A673 (cell line): ENCODE data around the gene SNAPC2. TPM values are rescaled to one million over a fixed set of nuclear protein-coding genes. Genes with fewer than 3 reads are reported as not detected.
A peak's percentile ranks its signal among the peaks of the same experiment; 100 is the strongest.
"Not testable (repeated sequence)": the region's sequence is repeated elsewhere in the genome, so short reads cannot be mapped to it uniquely, and the experiment has no call there.

Experiments
- BruUV-seq: library from RNA; stranded (reverse); fragments of 400-500 nt; replicated peaks from 2 replicates; lab custom pipeline; 2021; lab: Mats Ljungman, UMichigan
- CTCF ChIA-PET: fragments of 300-600 bp; sonication (Branson Sonifier 250); formaldehyde crosslinking; loops from one replicate; lab custom pipeline; 2022; ENCODE audit warnings: antibody characterized with exemption; lab: Charles Lee
- POLR2A ChIA-PET: fragments of 300-600 bp; sonication (Branson Sonifier 250); formaldehyde crosslinking; loops from one replicate; lab custom pipeline; 2022; ENCODE audit warnings: antibody characterized with exemption; ENCODE audit not compliant: low non-redundant PET; lab: Charles Lee
- DNase-seq: peaks from one replicate; pipeline ENCODE4 v3.0.0-alpha.2; 2015; ENCODE audit warnings: low spot score
- H3K27ac ChIP-seq: fragments of 200-600 bp; sonication (generic); 2 replicates; pipeline ENCODE4 v1.5.1; 2016; ENCODE audit warnings: mixed run types, low read depth, mild to moderate bottlenecking, mixed read lengths, antibody characterized with exemption, low read length; ENCODE audit not compliant: poor library complexity, severe bottlenecking
- H3K27me3 ChIP-seq: fragments of 200-600 bp; sonication (generic); replicated peaks from 2 replicates; pipeline ENCODE4 v1.6.1; 2017; ENCODE audit warnings: mixed run types, low read depth, mild to moderate bottlenecking, mixed read lengths, antibody characterized with exemption, low read length; ENCODE audit not compliant: insufficient read depth, poor library complexity
- H3K36me3 ChIP-seq: fragments of 200-600 bp; sonication (generic); 2 replicates; pipeline ENCODE4 v1.6.1; 2016; ENCODE audit warnings: mixed run types, mild to moderate bottlenecking, mixed read lengths, antibody characterized with exemption, low read length; ENCODE audit not compliant: insufficient read depth, poor library complexity, severe bottlenecking
- H3K4me1 ChIP-seq: fragments of 200-600 bp; sonication (generic); 2 replicates; pipeline ENCODE4 v1.6.1; 2017; ENCODE audit warnings: mixed run types, mild to moderate bottlenecking, mixed read lengths, antibody characterized with exemption, low read length; ENCODE audit not compliant: insufficient read depth, poor library complexity, severe bottlenecking
- H3K4me3 ChIP-seq: fragments of 200-600 bp; sonication (generic); 2 replicates; pipeline ENCODE4 v1.5.1; 2016; ENCODE audit warnings: low read depth, mixed run types, mild to moderate bottlenecking, mixed read lengths, low read length; ENCODE audit not compliant: poor library complexity, severe bottlenecking
- H3K9me3 ChIP-seq: fragments of 200-600 bp; sonication (generic); 2 replicates; pipeline ENCODE4 v1.6.1; 2016; ENCODE audit warnings: mixed run types, low read depth, mild to moderate bottlenecking, mixed read lengths, antibody characterized with exemption, low read length; ENCODE audit not compliant: poor library complexity, severe bottlenecking
- EZH2 ChIP-seq: fragments of 200-600 bp; sonication (generic); IDR thresholded peaks from 2 replicates; pipeline ENCODE4 v1.6.1; 2017; ENCODE audit warnings: borderline replicate concordance, low read depth, mild to moderate bottlenecking, mixed read lengths, antibody characterized with exemption, low read length; ENCODE audit not compliant: poor library complexity, severe bottlenecking
- intact Hi-C: fragments of 100-400 bp; cut with micrococcal nuclease; formaldehyde crosslinking; loops from one replicate; pipeline ENCODE4 v1.10.0; 2022; ENCODE audit not compliant: unreplicated experiment
- total RNA-seq: library from RNA; stranded (reverse); gene quantifications from 2 replicates; pipeline ENCODE4 v1.2.3, GENCODE V29; 2021
- TF ChIP-seq, protein P1 (sequence below): fragments of 300-800, 200-600 bp; sonication (generic); conservative IDR thresholded peaks from 2 replicates; pipeline ENCODE4 v1.5.1; 2017; ENCODE audit warnings: low read depth, mild to moderate bottlenecking, antibody characterized with exemption, low read length, moderate library complexity, mixed read lengths

SNAPC2 gene
- total RNA-seq, 1 experiment from 2014 or later, result 30.2 TPM

- Histone ChIP-seq H3K4me3 (peak within 1 kb of the TSS; percentile 48), H3K36me3 (no peaks in the 10 kb centered on the region), H3K27me3 (no peaks in the 10 kb centered on the region), H3K9me3 (no peaks in the 10 kb centered on the region), H3K4me1 (no peaks in the 10 kb centered on the region), H3K27ac (no peak within 1 kb of the TSS)
- POLR2A ChIA-PET, result no interaction called here
- intact Hi-C loops, result no loop called here
- CTCF ChIA-PET, result no interaction called here
- TF ChIP-seq, protein P1, sequence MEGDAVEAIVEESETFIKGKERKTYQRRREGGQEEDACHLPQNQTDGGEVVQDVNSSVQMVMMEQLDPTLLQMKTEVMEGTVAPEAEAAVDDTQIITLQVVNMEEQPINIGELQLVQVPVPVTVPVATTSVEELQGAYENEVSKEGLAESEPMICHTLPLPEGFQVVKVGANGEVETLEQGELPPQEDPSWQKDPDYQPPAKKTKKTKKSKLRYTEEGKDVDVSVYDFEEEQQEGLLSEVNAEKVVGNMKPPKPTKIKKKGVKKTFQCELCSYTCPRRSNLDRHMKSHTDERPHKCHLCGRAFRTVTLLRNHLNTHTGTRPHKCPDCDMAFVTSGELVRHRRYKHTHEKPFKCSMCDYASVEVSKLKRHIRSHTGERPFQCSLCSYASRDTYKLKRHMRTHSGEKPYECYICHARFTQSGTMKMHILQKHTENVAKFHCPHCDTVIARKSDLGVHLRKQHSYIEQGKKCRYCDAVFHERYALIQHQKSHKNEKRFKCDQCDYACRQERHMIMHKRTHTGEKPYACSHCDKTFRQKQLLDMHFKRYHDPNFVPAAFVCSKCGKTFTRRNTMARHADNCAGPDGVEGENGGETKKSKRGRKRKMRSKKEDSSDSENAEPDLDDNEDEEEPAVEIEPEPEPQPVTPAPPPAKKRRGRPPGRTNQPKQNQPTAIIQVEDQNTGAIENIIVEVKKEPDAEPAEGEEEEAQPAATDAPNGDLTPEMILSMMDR, result no peak
- TF ChIP-seq EZH2, result no peak
- BruUV-seq, result no TSS peak
- peak; percentile 62 for DNase-seq
Observed at GRCh38 chr19:7888145-7888825, 31.9 kb upstream of the SNAPC2 start, which contains the start of gene LRRC8E. Gene LRRC8E (plus strand): TSS chr19:7888510. CDS start chr19:7895604, 7,094 bp downstream.

DNA sequence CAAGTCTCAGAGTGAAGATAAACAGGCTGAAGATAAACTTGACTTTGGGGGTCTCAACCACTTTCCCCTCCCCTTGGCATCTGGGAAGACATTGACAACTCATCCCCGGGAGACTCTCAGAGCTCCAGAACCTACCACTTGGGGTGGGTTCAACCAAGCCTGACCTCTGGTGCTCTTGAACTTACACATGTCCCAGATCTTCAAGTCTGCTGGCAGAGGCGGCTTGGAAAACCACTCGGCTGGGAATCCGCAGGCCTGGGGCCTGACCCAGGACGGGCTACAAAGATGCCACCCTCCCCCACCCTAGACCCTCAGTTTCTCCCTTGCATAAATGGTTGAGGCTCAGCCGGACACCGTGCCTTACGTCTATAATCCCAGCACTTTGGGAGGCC, 31.3 kb upstream of the SNAPC2 start:
- TF ChIP-seq, protein P1, result no peak
- no peak for TF ChIP-seq EZH2
- Histone ChIP-seq H3K9me3 (no peaks in the 10 kb centered on the region), H3K4me1 (no peaks in the 10 kb centered on the region), H3K27me3 (no peaks in the 10 kb centered on the region), H3K36me3 (no peaks in the 10 kb centered on the region), H3K4me3 (peak overlapping the region; percentile 48), H3K27ac (no peak overlapping the region)
- intact Hi-C loops, result no loop called here
- CTCF ChIA-PET, result no interaction called here
- BruUV-seq, result no TSS peak
- POLR2A ChIA-PET, result no interaction called here
- no peak for DNase-seq

GRCh38 chr19:7893362-7894101, 26.6 kb upstream of the SNAPC2 start:
- BruUV-seq, H3K9me3 ChIP-seq, DNase-seq, H3K4me3 ChIP-seq, intact Hi-C loops, CTCF ChIA-PET, POLR2A ChIA-PET, H3K27me3 ChIP-seq, H3K4me1 ChIP-seq, H3K36me3 ChIP-seq, H3K27ac ChIP-seq: not testable (repeated sequence)
